ENCODE measurements around the gene GRIK1. TPM values are rescaled to one million over a fixed set of nuclear protein-coding genes. Genes with fewer than 3 reads are reported as not detected.

The GRIK1 gene
- total RNA-seq, 1 experiment from 2014 or later = 0.09 TPM

GRCh38 chr21:29658177-29658933 lies 281.4 kb downstream of the GRIK1 start:
- Mint-ChIP-seq H3K9me3 (peaks cover 15% of the 10 kb centered on the region), H3K27ac (no peak overlapping the region), H3K4me3 (no peak overlapping the region), H3K36me3 (peaks cover 5% of the 10 kb centered on the region; the same call in 1 of the 2 replicates), H3K27me3 (ENCODE audit: low read depth) (no peaks in the 10 kb centered on the region), H3K4me1 (peaks cover 10% of the 10 kb centered on the region)
- TF ChIP-seq ZNF532 (CRISPR knock-in tag; IDR thresholded peaks at IDR 0.05; ENCODE audit: borderline replicate concordance) = no peak
- TF ChIP-seq SMAD4 (CRISPR knock-in tag; IDR thresholded peaks at IDR 0.05) = no peak
- TF ChIP-seq ZNF219 (CRISPR knock-in tag; IDR thresholded peaks at IDR 0.05; ENCODE audit: borderline replicate concordance) = no peak
- no peak for TF ChIP-seq E2F1 (CRISPR knock-in tag; IDR thresholded peaks at IDR 0.05)
- no peak for TF ChIP-seq GABPB1 (CRISPR knock-in tag; IDR thresholded peaks at IDR 0.05)
- no peak for TF ChIP-seq IRF2 (CRISPR knock-in tag; IDR thresholded peaks at IDR 0.05; ENCODE audit: borderline replicate concordance, low read depth)
- no peak for TF ChIP-seq ZNF263 (CRISPR knock-in tag; IDR thresholded peaks at IDR 0.05; ENCODE audit: low read depth)
- TF ChIP-seq USF2 (CRISPR knock-in tag; IDR thresholded peaks at IDR 0.05) = no peak
- ATAC-seq (no peak), DNase-seq (ENCODE audit: low spot score) (no peak)
- POLR2A ChIA-PET = no interaction called here
- CTCF ChIA-PET = no interaction called here

GRCh38 chr21:29657240-29657989 lies 282.4 kb downstream of the GRIK1 start:
- H3K4me1 Mint-ChIP-seq = peaks cover 10% of the 10 kb centered on the region
- H3K27ac Mint-ChIP-seq = no peak overlapping the region
- ChIA-PET POLR2A (no interaction called here), CTCF (no interaction called here)
- TF ChIP-seq CDX4 (CRISPR knock-in tag; IDR thresholded peaks at IDR 0.05; ENCODE audit: borderline replicate concordance) (no peak), ZBTB21 (CRISPR knock-in tag; IDR thresholded peaks at IDR 0.05; ENCODE audit: borderline replicate concordance) (no peak), ZNF121 (CRISPR knock-in tag; IDR thresholded peaks at IDR 0.05) (no peak), ATF6 (CRISPR knock-in tag; IDR thresholded peaks at IDR 0.05) (no peak), ZNF232 (CRISPR knock-in tag; IDR thresholded peaks at IDR 0.05) (no peak), ZNF396 (CRISPR knock-in tag; IDR thresholded peaks at IDR 0.05; ENCODE audit: borderline replicate concordance) (no peak), NFATC4 (CRISPR knock-in tag; IDR thresholded peaks at IDR 0.05) (no peak), MYBL2 (CRISPR knock-in tag; IDR thresholded peaks at IDR 0.05) (no peak), ATF2 (CRISPR knock-in tag; IDR thresholded peaks at IDR 0.05; ENCODE audit: borderline replicate concordance, low read depth) (no peak), ERG (CRISPR knock-in tag; IDR thresholded peaks at IDR 0.05) (no peak)
- DNase-seq (ENCODE audit: low spot score) (no peak), ATAC-seq (no peak)
- peaks cover 5% of the 10 kb centered on the region; the same call in 1 of the 2 replicates for H3K36me3 Mint-ChIP-seq
- no peaks in the 10 kb centered on the region for H3K27me3 Mint-ChIP-seq (ENCODE audit: low read depth)
- no peak overlapping the region for H3K4me3 Mint-ChIP-seq
- H3K9me3 Mint-ChIP-seq = peaks cover 15% of the 10 kb centered on the region
